Inflammatory macrophage treated with lipopolysaccharide for 1 hour (primary cell): ENCODE measurements around the gene CSRP1.

Source experiments
- DNase-seq, 2 donors: peaks; one replicate each; pipeline ENCODE4 v3.0.0-alpha.2; 2020 to 2022

Gene CSRP1

GRCh38 chr1:201452866-201453265 is 54.1 kb downstream of the CSRP1 start:
- peak in 1 of 2 donors; percentile 70 for DNase-seq

DNA sequence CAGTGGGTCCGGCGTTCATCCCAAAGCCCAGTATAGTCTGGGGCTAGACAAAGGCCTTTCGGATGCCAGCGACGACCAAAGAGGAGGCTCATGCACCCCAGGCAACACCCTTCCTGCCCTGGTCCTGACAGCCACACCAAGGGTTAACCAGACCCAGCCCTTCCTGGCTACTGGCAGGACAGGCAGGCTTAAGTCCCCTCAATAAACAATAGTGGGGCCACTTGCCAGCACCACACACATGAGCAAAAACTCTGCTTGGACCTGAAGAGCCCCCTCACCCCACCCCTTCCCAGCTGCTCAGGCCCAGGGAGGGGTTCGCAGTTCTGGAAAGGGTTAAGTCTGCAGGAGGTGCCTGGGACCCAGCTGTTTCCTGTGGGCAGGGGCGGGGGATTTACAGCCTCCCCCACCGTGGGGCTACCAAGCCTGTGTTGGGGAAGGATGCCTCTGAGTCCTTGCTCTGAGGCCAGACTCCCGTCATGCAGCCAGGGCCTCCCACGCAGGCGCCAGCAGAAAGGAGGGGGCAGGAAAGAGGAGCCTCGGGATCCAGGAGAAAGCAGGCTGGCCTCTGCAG is 56.1 kb downstream of the CSRP1 start:
- DNase-seq = peak; percentile 60 to 94

DNA sequence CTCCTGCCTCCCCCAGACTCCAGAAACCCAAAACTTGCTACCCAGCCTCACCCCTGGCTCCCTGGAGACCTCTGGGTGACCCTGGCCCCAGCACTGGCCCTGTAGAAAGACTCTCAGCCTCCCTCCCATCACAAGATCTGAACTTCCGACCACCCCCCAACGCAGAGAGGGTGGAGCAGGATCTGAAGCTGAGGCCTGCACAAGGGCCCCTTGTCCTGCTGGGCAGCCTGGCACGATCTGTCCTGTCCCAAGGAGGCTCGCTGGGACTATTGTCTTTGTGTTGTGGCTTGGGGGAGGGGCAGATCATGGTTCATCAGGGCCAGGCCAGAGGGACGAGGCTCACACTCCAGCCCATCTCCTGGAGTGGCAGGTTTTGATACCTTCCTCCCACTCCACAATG is 57.9 kb downstream of the CSRP1 start:
- no peak for DNase-seq

GRCh38 chr1:201447903-201448871 is 58.7 kb downstream of the CSRP1 start:
- peak; percentile 57 to 69 for DNase-seq

DNA sequence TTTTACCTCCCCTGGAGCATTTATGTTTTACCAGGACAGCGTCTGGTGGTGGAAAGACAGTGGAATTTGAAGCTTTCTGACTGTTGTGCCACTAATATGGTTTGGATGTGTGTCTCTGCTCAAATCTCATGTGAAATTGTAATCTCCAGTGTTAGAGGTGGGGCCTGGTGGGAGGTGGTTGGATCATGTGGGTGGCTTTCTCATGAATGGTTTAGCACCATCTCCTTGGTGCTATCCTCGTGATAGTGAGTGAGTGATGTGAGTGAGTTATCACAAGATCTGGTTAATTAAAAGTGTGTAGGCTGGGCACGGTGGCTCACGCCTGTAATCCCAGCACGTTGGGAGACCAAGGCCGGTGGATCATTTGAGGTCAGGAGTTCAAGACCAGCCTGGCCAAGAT is 61.6 kb downstream of the CSRP1 start:
- DNase-seq = peak in 1 of 2 donors; percentile 71

DNA sequence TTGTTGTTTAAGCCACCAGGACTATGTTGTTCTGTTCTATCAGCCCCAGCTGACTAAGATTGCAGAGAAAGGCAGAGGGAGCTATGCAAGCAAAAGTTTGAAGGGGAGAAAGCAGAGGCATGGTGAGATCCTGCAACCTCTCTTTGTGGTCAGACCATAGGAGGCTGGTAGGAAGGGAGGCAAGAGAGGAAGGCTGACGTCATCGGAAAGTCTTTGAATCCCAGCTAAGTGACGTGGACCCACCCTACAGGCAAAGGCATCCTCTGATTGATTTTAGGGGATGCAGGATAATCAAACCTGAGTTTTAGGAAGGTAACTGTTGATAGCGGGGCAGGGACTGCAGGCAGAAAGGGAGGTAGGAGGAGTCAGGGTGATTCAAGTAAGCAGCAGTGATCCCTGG is 62.1 kb downstream of the CSRP1 start:
- DNase-seq = peak; percentile 57 to 79

DNA sequence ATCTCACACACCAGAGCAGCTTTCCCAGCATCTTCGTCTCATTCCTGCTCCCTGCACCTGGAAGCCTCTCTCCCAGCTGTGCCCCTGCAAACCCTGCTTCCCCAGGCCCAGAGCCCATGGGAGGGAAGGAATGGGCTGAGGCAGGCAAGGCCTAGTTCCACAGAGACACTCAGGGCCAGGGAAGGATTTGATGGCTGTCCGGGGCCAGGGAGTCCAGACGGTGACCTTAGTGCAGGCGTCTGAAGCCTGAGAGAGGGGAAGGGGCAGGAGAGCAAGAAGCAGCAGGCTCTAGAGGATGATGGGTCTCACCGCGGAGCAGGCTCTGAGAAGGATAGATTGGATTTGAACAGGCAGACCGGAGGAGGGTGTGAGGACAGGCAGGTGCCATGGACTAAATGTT is 63.2 kb downstream of the CSRP1 start:
- no peak for DNase-seq

DNA sequence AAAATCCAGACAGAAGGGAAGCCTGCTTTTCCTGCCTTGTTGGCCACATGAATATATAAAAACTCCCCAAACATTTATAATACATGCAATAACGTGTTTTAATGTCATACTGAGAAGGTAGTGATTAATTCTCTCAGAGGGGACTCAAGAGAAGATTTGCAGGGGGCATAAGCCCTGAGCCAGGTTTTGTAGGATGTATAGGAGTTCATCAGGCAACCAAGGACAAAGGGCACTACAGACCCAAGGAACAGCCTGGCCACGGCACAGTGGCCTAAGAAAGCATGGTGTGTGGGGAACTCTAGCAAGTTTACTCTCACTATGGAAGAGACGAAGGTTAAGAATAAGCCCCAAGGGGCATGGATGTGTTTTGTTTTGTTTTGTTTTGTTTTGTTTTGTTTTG is 70.0 kb downstream of the CSRP1 start:
- DNase-seq = no peak

DNA sequence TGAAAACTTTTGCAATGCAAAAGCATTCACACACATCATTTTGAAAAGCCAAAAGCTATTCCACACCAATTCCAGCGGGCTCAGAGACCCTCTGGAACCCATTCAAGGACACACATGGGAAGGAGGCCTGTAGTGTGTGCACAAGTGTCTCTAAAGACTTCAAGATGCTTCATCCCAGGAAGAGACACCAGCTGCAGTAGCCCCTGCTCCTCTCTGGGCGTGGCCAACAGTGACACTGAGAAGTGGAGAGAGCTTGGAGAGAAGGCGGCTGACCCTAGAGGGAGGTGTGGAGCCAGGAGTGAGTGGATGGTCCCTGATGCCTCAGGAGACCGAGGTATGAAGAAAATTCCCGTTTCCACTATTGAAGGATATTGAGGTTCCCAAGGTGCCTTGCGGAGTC is 70.5 kb downstream of the CSRP1 start:
- DNase-seq = no peak

- DNase-seq = no peak
Observed at GRCh38 chr1:201434266-201434665, 72.7 kb downstream of the CSRP1 start.

GRCh38 chr1:201433609-201434008 is 73.3 kb downstream of the CSRP1 start:
- DNase-seq = no peak
